Measurements from ENCODE around the gene NRARP. TPM values are rescaled to one million over a fixed set of nuclear protein-coding genes. Genes with fewer than 3 reads are reported as not detected.

NRARP gene
- total RNA-seq, 2 donors from 2014 or later: 4.9 to 11.5 TPM

DNA sequence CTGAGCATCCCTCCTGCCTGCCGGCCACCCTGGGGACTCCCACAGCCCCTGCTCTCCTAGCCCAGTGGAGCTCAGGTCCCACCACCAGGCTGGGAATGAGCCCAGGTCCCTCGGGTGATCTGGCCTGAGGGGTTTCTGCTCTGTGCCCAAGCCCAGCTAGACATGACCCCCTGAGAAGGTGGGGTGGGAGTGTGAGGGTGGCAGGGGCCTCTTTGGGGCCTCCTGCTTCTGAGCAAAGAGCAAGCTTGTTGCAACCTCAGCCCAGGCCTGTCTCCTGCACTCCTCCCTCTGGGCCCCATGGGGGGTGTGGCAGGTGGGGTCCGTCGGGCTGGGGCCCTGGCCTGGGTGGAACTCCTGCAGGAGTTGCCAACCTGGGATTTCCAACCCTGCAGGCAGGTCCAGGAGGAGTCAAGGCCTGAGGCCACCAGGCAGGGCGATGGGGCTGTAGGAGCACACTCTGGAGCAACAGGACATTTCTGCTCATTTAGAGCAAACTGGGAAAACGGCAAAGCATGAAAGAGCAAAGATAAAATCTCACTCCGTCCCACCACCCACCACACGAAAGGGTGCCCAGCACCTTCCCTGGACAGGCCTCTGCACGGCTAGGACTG is 11.4 kb upstream of the NRARP start:
- DNase-seq: no peak
- ATAC-seq: no peak
- intact Hi-C loops (cut with DNase I): no loop called here

GRCh38 chr9:137312852-137313325 is 10.8 kb upstream of the NRARP start:
- ATAC-seq: no peak
- DNase-seq: peak; percentile 22
- intact Hi-C loops (cut with DNase I): no loop called here

GRCh38 chr9:137311986-137312851 is 10.1 kb upstream of the NRARP start:
- DNase-seq (no peak), ATAC-seq (no peak)
- intact Hi-C loops (cut with DNase I): no loop called here

- intact Hi-C loops (cut with DNase I): no loop called here
- DNase-seq (peak; percentile 27), ATAC-seq (no peak)
These were observed 9.3 kb upstream of the NRARP start for GRCh38 chr9:137311171-137311985.

GRCh38 chr9:137310189-137311052 is 8.3 kb upstream of the NRARP start:
- DNase-seq (peak; percentile 22), ATAC-seq (no peak)
- intact Hi-C loops (cut with DNase I): no loop called here

- intact Hi-C loops (cut with DNase I): loop anchor here in 1 of 2 donors (10.0 kb wide), 2 partner anchors 95 to 215 kb away; no protein-coding TSS in a partner anchor
- DNase-seq (no peak), ATAC-seq (no peak)
These were observed 7.5 kb upstream of the NRARP start for GRCh38 chr9:137309368-137310188.

DNA sequence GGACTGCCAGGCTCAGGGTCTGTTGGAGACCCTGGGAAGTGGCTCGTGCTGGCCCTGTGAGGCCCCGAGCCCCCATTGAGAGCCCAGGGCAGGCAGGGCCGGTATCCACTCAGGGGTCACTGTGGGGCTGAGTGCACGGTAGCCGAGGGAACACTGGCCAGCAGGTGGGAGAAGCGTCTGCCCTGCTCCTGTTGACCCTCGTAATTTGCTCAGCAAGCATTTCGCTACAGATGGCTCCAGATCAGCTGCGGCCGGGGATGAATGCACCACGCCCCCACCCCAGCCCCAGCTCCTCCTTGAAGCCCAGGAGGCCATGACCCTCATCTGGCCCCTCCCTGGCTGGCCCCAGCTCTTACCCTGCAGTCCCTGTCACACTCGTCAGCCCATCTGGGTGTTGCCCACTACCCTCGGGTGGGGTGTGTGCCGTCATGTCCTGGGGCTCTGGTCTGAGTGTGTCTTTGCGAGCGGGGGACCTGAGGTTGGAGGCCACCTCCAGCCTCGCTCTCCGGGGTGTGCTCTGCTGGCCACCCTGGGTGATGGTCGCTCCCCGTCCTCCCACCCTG is 6.1 kb upstream of the NRARP start:
- DNase-seq (no peak), ATAC-seq (no peak)
- intact Hi-C loops (cut with DNase I): loop anchor here in 1 of 2 donors (10.0 kb wide), 2 partner anchors 97 to 217 kb away; no protein-coding TSS in a partner anchor

GRCh38 chr9:137307255-137308056 is 5.4 kb upstream of the NRARP start:
- ATAC-seq (no peak), DNase-seq (peak; percentile 30)
- intact Hi-C loops (cut with DNase I): loop anchor here in 1 of 2 donors (10.0 kb wide), 2 partner anchors 97 to 217 kb away; no protein-coding TSS in a partner anchor

DNA sequence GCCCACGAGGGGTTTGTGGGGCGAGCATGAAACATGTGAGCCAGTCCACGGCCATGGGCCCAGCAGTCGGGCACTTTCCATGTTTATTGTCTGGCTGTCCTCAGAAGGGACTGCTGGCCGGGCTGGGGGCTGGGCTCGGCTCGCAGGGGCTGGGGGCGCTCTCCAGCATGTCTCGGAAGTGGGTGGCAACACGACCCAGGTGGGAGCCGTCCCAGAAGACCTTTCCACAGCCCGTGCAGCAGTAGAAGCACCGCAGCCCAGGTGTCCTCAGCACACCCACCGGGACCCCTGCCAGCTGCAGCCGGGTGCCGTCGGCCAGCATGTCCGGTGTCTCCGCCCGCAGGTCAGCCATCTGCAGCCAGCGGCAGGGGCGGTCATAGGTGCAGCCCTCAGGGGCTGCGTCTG is 4.8 kb upstream of the NRARP start:
- ATAC-seq (no peak), DNase-seq (peak; percentile 27)
- intact Hi-C loops (cut with DNase I): loop anchor here in 1 of 2 donors (10.0 kb wide), 2 partner anchors 98 to 218 kb away; no protein-coding TSS in a partner anchor

- ATAC-seq: peak in 1 of 2 donors; percentile 7
- peak; percentile 61 for DNase-seq
These were observed 4.2 kb upstream of the NRARP start for GRCh38 chr9:137306066-137306849.

DNA sequence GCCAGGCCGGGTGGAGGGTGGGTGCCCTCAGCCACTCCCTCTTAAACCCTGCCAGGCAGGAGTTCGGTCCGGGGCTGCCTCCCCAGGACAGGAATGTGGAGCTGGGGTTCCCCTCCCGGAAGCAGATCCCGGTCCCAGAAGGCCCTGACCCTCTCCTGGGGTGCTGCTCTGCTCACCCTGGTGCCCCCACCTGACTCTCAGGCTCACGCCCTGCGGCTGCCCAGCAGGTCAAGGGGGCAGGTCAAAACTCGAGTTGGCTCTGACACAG is 3.7 kb upstream of the NRARP start:
- intact Hi-C loops (cut with DNase I): loop anchor here in 1 of 2 donors (10.0 kb wide), 2 partner anchors 99 to 219 kb away; no protein-coding TSS in a partner anchor
- DNase-seq: no peak
- no peak for ATAC-seq

More at GRCh38 chr9:137306066-137306849, 4.2 kb upstream of the NRARP start:
- intact Hi-C loops (cut with DNase I): loop anchor here in 1 of 2 donors (10.0 kb wide), 2 partner anchors 99 to 219 kb away; no protein-coding TSS in a partner anchor

DNA sequence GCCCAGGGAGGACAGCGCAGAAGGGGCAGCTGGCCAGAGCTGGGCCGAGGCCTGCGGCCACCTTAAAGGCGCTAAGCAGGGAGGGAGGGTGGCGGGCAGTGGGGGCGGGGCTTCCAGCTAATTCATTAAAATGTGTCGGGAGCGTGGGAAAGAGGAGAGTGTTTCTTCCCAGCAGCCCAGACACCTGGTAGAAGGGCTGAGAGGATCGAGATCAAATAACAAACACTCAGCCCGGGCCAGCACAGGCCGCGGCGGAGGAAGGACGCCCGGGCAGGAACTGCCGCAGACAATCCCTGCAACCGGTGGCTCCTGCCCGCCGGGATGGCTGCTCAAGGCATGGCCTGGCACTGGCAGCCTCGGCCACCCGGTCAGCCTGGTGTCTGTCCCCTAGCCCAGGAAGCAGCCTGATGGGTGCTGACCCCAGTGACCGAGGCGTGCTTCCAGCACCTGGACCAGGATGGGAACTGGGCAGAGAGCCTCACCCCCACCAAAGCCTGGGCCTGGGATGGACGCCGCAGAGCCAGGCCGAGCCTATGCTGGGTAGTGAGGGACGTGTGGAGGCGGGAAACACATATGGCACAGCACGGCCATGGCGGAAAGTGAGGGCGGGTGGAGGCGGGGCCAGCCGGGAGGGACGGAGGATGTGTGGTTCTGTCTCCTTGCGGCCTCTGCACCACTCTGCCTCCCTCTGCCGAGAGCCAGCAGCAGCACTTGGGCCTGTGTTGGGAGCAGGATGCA is 3.2 kb upstream of the NRARP start:
- DNase-seq (peak; percentile 79), ATAC-seq (peak; percentile 20 to 44)
- intact Hi-C loops (cut with DNase I): loop anchor here in 1 of 2 donors (10.0 kb wide), 2 partner anchors 100 to 220 kb away; no protein-coding TSS in a partner anchor

DNA sequence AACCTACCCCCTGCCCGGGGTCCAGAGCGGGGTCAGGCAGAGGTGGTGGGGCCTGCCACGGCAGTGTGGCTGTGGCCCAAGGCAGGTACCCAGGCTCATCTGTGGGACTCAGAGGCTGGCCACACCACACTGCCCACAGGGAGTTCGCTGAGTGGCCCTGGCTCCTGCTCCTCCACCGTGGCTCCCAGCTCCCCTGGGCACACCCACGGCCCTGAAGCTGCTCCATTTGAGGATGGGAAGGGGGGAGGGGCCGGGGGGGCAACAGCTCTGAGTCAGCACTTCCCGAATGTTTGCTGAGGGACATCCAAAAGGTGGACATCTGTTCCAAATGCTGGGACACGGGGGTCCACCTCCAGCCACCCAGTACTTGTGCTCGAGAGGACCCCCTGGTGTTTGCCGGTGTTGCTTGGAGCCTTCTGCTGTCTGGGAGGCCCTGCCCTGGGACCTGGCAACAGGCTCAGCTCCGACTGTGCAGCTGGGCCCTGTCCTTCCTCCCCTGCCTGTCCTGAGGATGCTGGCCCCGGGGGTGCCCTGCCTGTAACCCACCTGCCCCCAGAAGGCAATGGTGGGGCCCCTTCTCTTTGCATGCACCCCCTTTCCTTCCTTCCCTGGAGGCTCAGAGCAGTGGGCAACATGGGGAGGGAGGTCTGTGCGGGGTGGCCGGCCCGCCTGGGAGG is 2.5 kb upstream of the NRARP start:
- DNase-seq (no peak), ATAC-seq (no peak)
- intact Hi-C loops (cut with DNase I): loop anchor here in 1 of 2 donors (10.0 kb wide), 2 partner anchors 100 to 220 kb away; no protein-coding TSS in a partner anchor

DNA sequence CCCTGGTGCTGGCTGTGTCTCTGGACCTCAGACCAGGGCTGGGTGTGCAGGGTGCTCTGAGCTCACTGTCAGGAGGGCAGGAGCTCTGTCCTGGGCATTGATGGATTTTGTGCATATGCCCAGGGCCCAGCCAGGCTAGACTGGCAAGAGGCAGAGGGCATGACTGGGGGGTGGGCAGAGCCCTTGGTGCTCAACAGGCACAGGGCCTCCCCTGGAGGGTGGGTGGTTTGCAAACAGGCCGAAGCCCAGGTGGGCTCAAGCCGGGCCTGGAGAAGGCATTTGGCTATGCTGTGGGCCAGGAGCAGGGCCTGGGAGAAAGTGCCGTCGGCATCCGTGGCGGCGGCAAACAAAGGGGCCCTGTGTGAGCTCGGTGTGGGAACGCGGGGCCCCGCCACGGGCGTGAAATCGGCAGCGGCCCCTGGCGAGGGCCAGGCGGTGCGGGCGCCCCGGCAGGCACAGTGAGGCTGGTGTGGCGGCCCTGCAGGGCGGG is 1.9 kb upstream of the NRARP start:
- ATAC-seq (no peak), DNase-seq (no peak)
- intact Hi-C loops (cut with DNase I): loop anchor here in 1 of 2 donors (10.0 kb wide), 2 partner anchors 101 to 221 kb away; no protein-coding TSS in a partner anchor
